Measurements from ENCODE around the gene ADAMTS17.

DNA sequence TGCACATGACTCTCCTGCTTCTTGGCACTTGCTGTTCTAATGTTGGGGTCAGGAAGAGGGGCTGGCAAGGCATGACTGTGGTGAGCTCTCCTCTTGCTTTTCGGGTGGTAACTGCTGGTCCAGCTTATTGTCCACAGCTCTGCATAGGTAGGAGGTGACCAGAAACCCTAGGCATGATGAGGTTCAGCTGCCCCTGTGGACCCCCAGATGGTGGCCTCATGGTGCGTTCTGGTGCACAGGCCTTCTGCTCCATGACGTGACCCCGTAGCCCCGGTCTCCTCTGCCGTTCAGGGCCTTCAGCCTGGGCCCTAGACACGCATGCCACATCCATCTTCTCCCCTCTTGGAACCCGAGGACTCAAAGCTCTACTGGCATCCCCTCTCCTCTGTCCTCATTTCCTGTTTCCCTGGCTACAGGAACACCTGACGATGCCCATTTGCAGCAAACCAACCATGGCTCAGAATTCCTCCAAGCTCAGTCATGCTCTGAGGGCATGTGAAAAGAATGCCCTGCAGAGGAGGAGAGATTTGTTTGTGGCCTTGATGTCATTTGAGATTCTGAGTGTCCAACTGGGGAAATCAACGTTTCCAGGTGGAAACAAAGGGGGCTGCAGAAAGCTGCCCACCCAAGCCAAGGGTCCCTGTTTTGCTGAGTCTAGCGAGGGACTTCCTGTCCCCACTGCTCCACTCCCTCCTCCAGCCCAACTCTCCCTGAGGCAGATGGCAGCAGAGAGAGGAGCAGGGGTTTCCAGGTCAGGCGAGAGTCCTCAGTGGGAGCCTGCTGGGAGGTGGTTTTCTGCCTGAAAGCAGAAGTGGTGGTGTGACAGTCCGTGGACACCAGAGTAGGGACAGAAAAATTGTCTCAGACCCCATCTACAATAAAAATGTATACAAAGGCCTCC lies 409.8 kb downstream of the ADAMTS17 start:
- no peak for TF ChIP-seq ZNF274 (IDR thresholded peaks at IDR 0.05; ENCODE audit: low read depth, low read length)
- no peak for TF ChIP-seq SUZ12 (IDR thresholded peaks at IDR 0.05; ENCODE audit: extremely low read depth, insufficient read depth, insufficient read length)
